GM23338 (cell line): ENCODE measurements around the gene P3R3URF. TPM values are rescaled to one million over a fixed set of nuclear protein-coding genes. Genes with fewer than 3 reads are reported as not detected.

ENCODE experiments used
- ATAC-seq: fragments of 200-7000 bp; cut with Tn5 transposase; 3 replicates; pipeline ENCODE4 v1.9.1; 2020
- DNase-seq: peaks from one replicate; pipeline ENCODE4 v3.0.0-alpha.2; 2015; ENCODE audit warnings: low spot score
- H2AFZ ChIP-seq: fragments of 200-600 bp; sonication (generic); 2 replicates; pipeline ENCODE4 v1.8.0; 2016; ENCODE audit warnings: antibody characterized with exemption, mild to moderate bottlenecking, moderate library complexity
- H3F3A ChIP-seq: fragments of 200-600 bp; sonication (generic); replicated peaks from 2 replicates; pipeline ENCODE4 v1.8.0; 2017; ENCODE audit warnings: antibody characterized with exemption, mixed run types, low read depth
- H3K27ac ChIP-seq: fragments of 200-600 bp; sonication (generic); 2 replicates; pipeline ENCODE4 v1.6.1; 2016; ENCODE audit warnings: low read depth
- H3K27me3 ChIP-seq: fragments of 200-600 bp; sonication (generic); 2 replicates; pipeline ENCODE4 v1.8.0; 2016; ENCODE audit warnings: mild to moderate bottlenecking, mixed run types, moderate library complexity; ENCODE audit not compliant: insufficient read depth
- H3K36me3 ChIP-seq: fragments of 200-600 bp; sonication (generic); 2 replicates; pipeline ENCODE4 v1.8.0; 2016; ENCODE audit warnings: mild to moderate bottlenecking; ENCODE audit not compliant: insufficient read depth
- H3K4me1 ChIP-seq: fragments of 200-600 bp; sonication (generic); 2 replicates; pipeline ENCODE4 v1.8.0; 2016; ENCODE audit warnings: mild to moderate bottlenecking, moderate library complexity; ENCODE audit not compliant: insufficient read depth
- H3K4me2 ChIP-seq: fragments of 200-600 bp; sonication (generic); 2 replicates; pipeline ENCODE4 v1.7.1; 2017; ENCODE audit warnings: mixed run types
- H3K4me3 ChIP-seq: fragments of 200-600 bp; sonication (generic); 2 replicates; pipeline ENCODE4 v1.6.1; 2016; ENCODE audit warnings: mixed run types
- H3K79me2 ChIP-seq: fragments of 200-600 bp; sonication (generic); replicated peaks from 2 replicates; pipeline ENCODE4 v1.8.0; 2017; ENCODE audit warnings: mild to moderate bottlenecking; ENCODE audit not compliant: insufficient read depth
- H3K9me2 ChIP-seq: fragments of 200-600 bp; sonication (generic); 2 replicates; pipeline ENCODE4 v1.8.0; 2017; ENCODE audit not compliant: insufficient read depth
- H4K20me1 ChIP-seq: fragments of 200-600 bp; sonication (generic); replicated peaks from 2 replicates; pipeline ENCODE4 v1.8.0; 2017; ENCODE audit warnings: mild to moderate bottlenecking; ENCODE audit not compliant: insufficient read depth
- H3K27ac Mint-ChIP-seq: 2 replicates; pipeline ENCODE4 v1.8.0; 2020; ENCODE audit warnings: inconsistent platforms, mild to moderate bottlenecking, moderate library complexity, mixed read lengths
- H3K27me3 Mint-ChIP-seq: 3 replicates; pipeline ENCODE4 v1.8.0; 2022; ENCODE audit warnings: low read depth, mild to moderate bottlenecking, moderate library complexity, mixed read lengths, inconsistent platforms; ENCODE audit not compliant: insufficient read depth, poor library complexity
- H3K36me3 Mint-ChIP-seq: 3 replicates; pipeline ENCODE4 v1.8.0; 2021; ENCODE audit warnings: low read depth, mild to moderate bottlenecking, inconsistent platforms, moderate library complexity, mixed read lengths
- H3K4me1 Mint-ChIP-seq: 3 replicates; pipeline ENCODE4 v1.8.0; 2020; ENCODE audit warnings: mild to moderate bottlenecking, inconsistent platforms, mixed read lengths
- H3K4me3 Mint-ChIP-seq: 3 replicates; pipeline ENCODE4 v1.8.0; 2021; ENCODE audit warnings: moderate library complexity, mild to moderate bottlenecking, inconsistent platforms, mixed read lengths
- H3K9me3 Mint-ChIP-seq: 3 replicates; pipeline ENCODE4 v1.8.0; 2020; ENCODE audit warnings: moderate library complexity, mild to moderate bottlenecking, inconsistent platforms, mixed read lengths
- CREB1 ChIP-seq: fragments of 250-450 bp; sonication (Bioruptor Pico); IDR thresholded peaks from 2 replicates; pipeline ENCODE4 v1.5.0; 2020; ENCODE audit warnings: low read depth, mild to moderate bottlenecking, moderate library complexity
- CTCF ChIP-seq, 2 experiments: fragments of 200-600 bp in 1 of 2; sonication (generic) in 1 of 2; conservative IDR thresholded peaks; 2 replicates each; pipeline versions ENCODE4 v1.5.1 to v1.6.1; 2016 to 2017; ENCODE audit warnings: antibody characterized with exemption in 2 of 2, low read depth in 2 of 2, mild to moderate bottlenecking in 2 of 2, moderate library complexity in 1 of 2
- ETS1 ChIP-seq: IDR thresholded peaks from 2 replicates; pipeline ENCODE4 v1.6.1; 2016; ENCODE audit warnings: antibody characterized with exemption
- EZH2 ChIP-seq: fragments of 200-600 bp; sonication (generic); IDR thresholded peaks from one replicate; pipeline ENCODE4 v1.8.0; 2017; ENCODE audit warnings: antibody characterized with exemption, mild to moderate bottlenecking, low read depth; ENCODE audit not compliant: unreplicated experiment
- EZH2phosphoT487 ChIP-seq: fragments of 200-600 bp; sonication (generic); IDR thresholded peaks from one replicate; pipeline ENCODE4 v1.8.1; 2018; ENCODE audit warnings: antibody characterized with exemption; ENCODE audit not compliant: unreplicated experiment
- JUNB ChIP-seq: IDR thresholded peaks from one replicate; pipeline ENCODE4 v1.6.1; 2016; ENCODE audit warnings: antibody characterized with exemption; ENCODE audit not compliant: unreplicated experiment
- NANOG ChIP-seq: IDR thresholded peaks from 2 replicates; pipeline ENCODE4 v1.6.1; 2016; ENCODE audit warnings: antibody characterized with exemption, borderline replicate concordance
- POLR2AphosphoS5 ChIP-seq: IDR thresholded peaks from 2 replicates; pipeline ENCODE4 v1.6.1; 2016; ENCODE audit warnings: antibody characterized with exemption, low read depth
- REST ChIP-seq: IDR thresholded peaks from one replicate; pipeline ENCODE4 v1.6.1; 2018; ENCODE audit warnings: antibody characterized with exemption; ENCODE audit not compliant: unreplicated experiment
- STAT1 ChIP-seq: IDR thresholded peaks from one replicate; pipeline ENCODE4 v1.6.1; 2016; ENCODE audit warnings: antibody characterized with exemption; ENCODE audit not compliant: unreplicated experiment
- ZNF114 ChIP-seq: fragments of 250-450 bp; sonication (Bioruptor Pico); IDR thresholded peaks from 2 replicates; pipeline ENCODE4 v1.5.0; 2020; ENCODE audit warnings: mild to moderate bottlenecking, moderate library complexity
- ZNF331 ChIP-seq: fragments of 250-450 bp; sonication (Bioruptor Pico); IDR thresholded peaks from 2 replicates; pipeline ENCODE4 v1.5.0; 2020; ENCODE audit warnings: low read depth, mild to moderate bottlenecking, moderate library complexity
- ZNF462 ChIP-seq: fragments of 250-450 bp; sonication (Bioruptor Pico); IDR thresholded peaks from 2 replicates; pipeline ENCODE4 v1.5.0; 2020; ENCODE audit warnings: mild to moderate bottlenecking, moderate library complexity
- polyA plus RNA-seq: library from polyadenylated mRNA; unstranded; fragments of >200 nt; fragmentation: Nextera tagmentation; extraction: Ambion mirVana; gene quantifications from 2 replicates; pipeline ENCODE4 v1.2.1, GENCODE V29; 2016
- total RNA-seq: library from RNA; depleted of rRNA; stranded (reverse); fragments of >200 nt; shearing (Covaris generic); gene quantifications from 2 replicates; pipeline ENCODE4 v1.2.3, GENCODE V29; 2014

Gene P3R3URF
- total and polyA plus RNA-seq, 2 experiments from 2014 or later = not detected

- H3K4me3 ChIP-seq = no peak overlapping the region
- no peak overlapping the region for H3K27ac ChIP-seq
- TF ChIP-seq ETS1 = no peak
- TF ChIP-seq JUNB = no peak
- TF ChIP-seq ZNF331 = no peak
- TF ChIP-seq STAT1 = no peak
- TF ChIP-seq ZNF462 (CRISPR knock-in tag) = no peak
- no peak for TF ChIP-seq CREB1 (CRISPR knock-in tag)
- TF ChIP-seq ZNF114 (CRISPR knock-in tag) = no peak
- no peak for TF ChIP-seq EZH2phosphoT487
- TF ChIP-seq CTCF (conservative IDR thresholded peaks at IDR 0.05; ENCODE audit: low read depth in 2 of 2) = no peak
- no peak for TF ChIP-seq REST
- no peak for TF ChIP-seq NANOG
- no peak for TF ChIP-seq EZH2
- no peak for TF ChIP-seq POLR2AphosphoS5
- Mint-ChIP-seq H3K27ac (no peak overlapping the region), H3K27me3 (peaks cover 5% of the 10 kb centered on the region), H3K4me1 (peaks cover 15% of the 10 kb centered on the region), H3K4me3 (no peak overlapping the region), H3K36me3 (no peaks in the 10 kb centered on the region), H3K9me3 (no peaks in the 10 kb centered on the region)
- no peaks in the 10 kb centered on the region for H4K20me1 ChIP-seq
- H3K9me2 ChIP-seq = no peaks in the 10 kb centered on the region; the same call in 1 of the 2 replicates
- DNase-seq = no peak
- no peaks in the 10 kb centered on the region for H3K27me3 ChIP-seq
- no peak for ATAC-seq
- no peak overlapping the region for H2AFZ ChIP-seq
- no peak overlapping the region for H3K4me2 ChIP-seq
- H3K36me3 ChIP-seq = no peaks in the 10 kb centered on the region
- no peaks in the 10 kb centered on the region for H3K79me2 ChIP-seq
- H3F3A ChIP-seq = peaks cover 4% of the 10 kb centered on the region; the same call in 1 of the 2 replicates
- H3K4me1 ChIP-seq = peaks cover 10% of the 10 kb centered on the region
These were observed 38.4 kb downstream of the P3R3URF start for GRCh38 chr1:46137916-46138315.
